NCI-H1105 treated with DMSO at 0.1 percent for 48 hours (cell line): ENCODE results near the gene PGM5.
"Not testable (repeated sequence)": the region's sequence is repeated elsewhere in the genome, so short reads cannot be mapped to it uniquely, and the experiment has no call there.

Source experiments
- DNase-seq: peaks from one replicate; lab custom pipeline; 2025; lab: John Stamatoyannopoulos, UW

The PGM5 gene

GRCh38 chr9:68377723-68378122 lies 21.3 kb downstream of the PGM5 start:
- DNase-seq, result not testable (repeated sequence)

- not testable (repeated sequence) for DNase-seq
These were observed 27.5 kb downstream of the PGM5 start for GRCh38 chr9:68383894-68384293.

GRCh38 chr9:68389558-68389957 lies 33.1 kb downstream of the PGM5 start:
- DNase-seq, result not testable (repeated sequence)

- DNase-seq, result not testable (repeated sequence)
These were observed 34.3 kb downstream of the PGM5 start for GRCh38 chr9:68390737-68391136.

- not testable (repeated sequence) for DNase-seq
These were observed 40.1 kb downstream of the PGM5 start for GRCh38 chr9:68396411-68397094.

GRCh38 chr9:68397095-68397423 lies 40.6 kb downstream of the PGM5 start:
- not testable (repeated sequence) for DNase-seq

GRCh38 chr9:68397796-68398195 lies 41.4 kb downstream of the PGM5 start:
- DNase-seq, result not testable (repeated sequence)

- not testable (repeated sequence) for DNase-seq
These were observed 41.9 kb downstream of the PGM5 start for GRCh38 chr9:68398324-68398723.

GRCh38 chr9:68404421-68405185 lies 48.2 kb downstream of the PGM5 start:
- not testable (repeated sequence) for DNase-seq

- not testable (repeated sequence) for DNase-seq
These were observed 55.5 kb downstream of the PGM5 start for GRCh38 chr9:68411865-68412264.

- not testable (repeated sequence) for DNase-seq
These were observed 56.3 kb downstream of the PGM5 start for GRCh38 chr9:68412754-68413153.

- DNase-seq, result not testable (repeated sequence)
These were observed 58.7 kb downstream of the PGM5 start for GRCh38 chr9:68415065-68415464.

GRCh38 chr9:68416936-68417564 lies 60.6 kb downstream of the PGM5 start:
- no peak for DNase-seq

GRCh38 chr9:68417762-68418161 lies 61.4 kb downstream of the PGM5 start:
- DNase-seq, result no peak

- DNase-seq, result no peak
These were observed 61.9 kb downstream of the PGM5 start for GRCh38 chr9:68418259-68418845.

GRCh38 chr9:68419901-68420300 lies 63.5 kb downstream of the PGM5 start:
- no peak for DNase-seq

- DNase-seq, result no peak
These were observed 70.3 kb downstream of the PGM5 start for GRCh38 chr9:68426755-68427154.

GRCh38 chr9:68427216-68427977 lies 71.0 kb downstream of the PGM5 start:
- no peak for DNase-seq

- no peak for DNase-seq
These were observed 72.1 kb downstream of the PGM5 start for GRCh38 chr9:68428481-68428880.

- DNase-seq, result no peak
These were observed 73.2 kb downstream of the PGM5 start for GRCh38 chr9:68429631-68430030.

- no peak for DNase-seq
These were observed 74.9 kb downstream of the PGM5 start for GRCh38 chr9:68431307-68431706.
